ENCODE data around the gene ATP2A3.

ATP2A3 gene

GRCh38 chr17:3879591-3880417 is 84.4 kb downstream of the ATP2A3 start:
- in situ Hi-C loops (cut with HindIII; ENCODE audit: low sequenced_read_pairs), result no loop called here

DNA sequence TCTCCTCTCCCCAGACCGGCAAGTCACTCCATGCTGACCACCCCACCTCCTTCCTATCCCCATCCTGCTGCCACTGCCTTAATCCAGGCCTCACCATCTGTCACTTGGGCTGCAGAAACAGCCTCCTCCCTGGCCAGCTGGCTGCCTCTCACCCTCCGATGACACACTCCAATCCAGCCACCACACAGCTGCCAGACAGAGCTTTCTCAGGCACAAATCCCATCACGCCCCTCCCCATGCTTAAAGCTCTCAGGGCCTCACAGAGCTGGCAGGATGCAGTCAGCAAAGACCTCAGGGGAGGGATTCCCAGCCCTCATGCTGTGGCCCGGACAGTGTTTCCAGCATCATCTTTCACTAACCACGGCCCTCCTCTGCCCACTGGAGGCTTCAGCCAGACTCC is 85.1 kb downstream of the ATP2A3 start:
- in situ Hi-C loops (cut with HindIII; ENCODE audit: low sequenced_read_pairs), result no loop called here

DNA sequence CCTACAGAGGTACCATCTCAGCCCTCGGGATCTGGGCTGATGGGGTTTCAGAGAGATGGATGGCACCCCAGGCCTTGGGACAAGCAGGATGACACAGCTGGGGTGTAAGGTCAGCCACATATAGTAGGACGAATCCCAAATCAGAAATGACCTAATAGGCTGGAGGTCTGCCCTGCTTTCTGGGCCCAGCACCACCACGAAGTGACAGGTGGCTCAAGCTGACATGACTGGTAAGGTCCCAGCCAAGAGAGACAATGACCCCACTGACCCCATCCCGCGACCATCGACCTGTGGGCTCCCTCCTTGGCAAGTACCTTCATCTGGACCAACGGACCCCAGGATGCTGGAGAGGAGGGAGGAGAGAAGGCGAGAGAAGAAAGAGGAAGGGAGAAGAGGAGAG is 87.0 kb downstream of the ATP2A3 start:
- in situ Hi-C loops (cut with HindIII; ENCODE audit: low sequenced_read_pairs), result no loop called here

DNA sequence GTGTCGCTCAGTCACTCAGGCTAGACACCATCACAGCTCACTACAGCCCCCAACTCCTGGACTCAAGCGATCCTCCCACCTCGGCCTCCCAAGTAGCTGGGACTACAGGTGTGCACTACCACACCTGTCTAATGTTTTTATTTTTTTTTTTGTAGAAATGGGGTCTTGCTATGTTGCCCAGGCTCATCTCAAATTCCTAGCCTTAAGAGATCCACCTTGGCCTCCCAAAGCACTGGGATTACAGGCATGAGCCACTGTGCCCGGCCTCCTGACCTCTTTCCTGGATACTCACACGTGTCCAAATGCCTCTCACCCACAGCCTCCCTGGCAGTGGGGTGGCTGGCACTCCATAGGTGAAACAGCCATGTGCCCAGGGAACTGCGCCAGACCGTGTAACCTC is 88.9 kb downstream of the ATP2A3 start:
- in situ Hi-C loops (cut with HindIII; ENCODE audit: low sequenced_read_pairs), result no loop called here
